Duodenal mucosa (tissue), 2 donors: ENCODE data around the gene ADRM1.

Experiments used
- H3K27ac ChIP-seq: one replicate; pipeline ENCODE4 v1.7.0; 2013; ENCODE audit warnings: low read depth, low read length
- H3K27me3 ChIP-seq, 2 donors: one replicate each; pipeline ENCODE4 v1.7.0; 2013; ENCODE audit warnings: low read length in 2 of 2, control low read depth in 1 of 2; ENCODE audit not compliant: insufficient read depth in 2 of 2, control insufficient read depth in 1 of 2
- H3K36me3 ChIP-seq, 2 donors: one replicate each; pipeline ENCODE4 v1.7.0; 2013; ENCODE audit warnings: low read length in 2 of 2, control low read depth in 1 of 2; ENCODE audit not compliant: insufficient read depth in 2 of 2, control insufficient read depth in 1 of 2
- H3K4me1 ChIP-seq, 2 donors: one replicate each; pipeline ENCODE4 v1.7.0; 2013; ENCODE audit warnings: low read length in 2 of 2, control low read depth in 1 of 2; ENCODE audit not compliant: insufficient read depth in 2 of 2, control insufficient read depth in 1 of 2
- H3K4me3 ChIP-seq, 2 donors: one replicate each; pipeline ENCODE4 v1.7.0; 2013; ENCODE audit warnings: low read length in 2 of 2, low read depth in 1 of 2
- H3K9ac ChIP-seq, 2 donors: one replicate each; pipeline ENCODE4 v1.7.0; 2013; ENCODE audit warnings: low read length in 2 of 2, low read depth in 1 of 2
- H3K9me3 ChIP-seq, 2 donors: one replicate each; pipeline ENCODE4 v1.7.0; 2013; ENCODE audit warnings: low read length in 2 of 2, control low read depth in 1 of 2; ENCODE audit not compliant: control insufficient read depth in 1 of 2

ADRM1 gene

DNA sequence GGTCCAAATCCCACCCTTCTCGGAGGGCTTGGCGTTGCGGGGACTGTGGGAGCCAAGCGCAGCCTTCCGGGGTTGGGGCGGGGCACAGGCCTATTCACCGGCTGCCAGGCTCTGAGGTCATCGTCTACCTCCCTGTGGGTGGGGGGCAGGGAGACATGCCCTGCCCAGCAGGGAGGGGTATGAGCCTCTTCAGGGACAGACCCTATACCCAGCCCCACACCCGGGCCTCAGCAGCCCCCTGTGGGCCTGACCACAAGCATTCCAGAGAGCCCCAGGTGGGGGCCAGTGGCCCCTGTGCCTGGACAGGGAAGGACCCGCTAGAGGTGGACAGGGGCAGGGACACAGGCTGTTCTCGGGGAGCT, 52.7 kb downstream of the ADRM1 start:
- no peaks in the 10 kb centered on the region for H3K36me3 ChIP-seq
- peak overlapping the region; percentile 23 for H3K27ac ChIP-seq
- no peaks in the 10 kb centered on the region for H3K9me3 ChIP-seq
- H3K9ac ChIP-seq, result no peak overlapping the region
- no peaks in the 10 kb centered on the region for H3K27me3 ChIP-seq
- H3K4me1 ChIP-seq, result peaks cover 10 to 46% of the 10 kb centered on the region in 2 donors
- H3K4me3 ChIP-seq, result no peak overlapping the region

GRCh38 chr20:62355878-62356588, 53.2 kb downstream of the ADRM1 start:
- Histone ChIP-seq H3K36me3 (no peaks in the 10 kb centered on the region), H3K4me3 (no peak overlapping the region), H3K4me1 (peaks cover 5 to 41% of the 10 kb centered on the region in 2 donors), H3K9me3 (no peaks in the 10 kb centered on the region), H3K9ac (no peak overlapping the region), H3K27ac (peak overlapping the region; percentile 51), H3K27me3 (no peaks in the 10 kb centered on the region)

GRCh38 chr20:62356589-62357186, 53.9 kb downstream of the ADRM1 start:
- Histone ChIP-seq H3K9me3 (no peaks in the 10 kb centered on the region), H3K27me3 (no peaks in the 10 kb centered on the region), H3K4me1 (peaks cover 4 to 41% of the 10 kb centered on the region in 2 donors), H3K4me3 (no peak overlapping the region), H3K9ac (peak overlapping the region in 1 of 2 donors; percentile 10), H3K36me3 (no peaks in the 10 kb centered on the region), H3K27ac (peak overlapping the region; percentile 51)

DNA sequence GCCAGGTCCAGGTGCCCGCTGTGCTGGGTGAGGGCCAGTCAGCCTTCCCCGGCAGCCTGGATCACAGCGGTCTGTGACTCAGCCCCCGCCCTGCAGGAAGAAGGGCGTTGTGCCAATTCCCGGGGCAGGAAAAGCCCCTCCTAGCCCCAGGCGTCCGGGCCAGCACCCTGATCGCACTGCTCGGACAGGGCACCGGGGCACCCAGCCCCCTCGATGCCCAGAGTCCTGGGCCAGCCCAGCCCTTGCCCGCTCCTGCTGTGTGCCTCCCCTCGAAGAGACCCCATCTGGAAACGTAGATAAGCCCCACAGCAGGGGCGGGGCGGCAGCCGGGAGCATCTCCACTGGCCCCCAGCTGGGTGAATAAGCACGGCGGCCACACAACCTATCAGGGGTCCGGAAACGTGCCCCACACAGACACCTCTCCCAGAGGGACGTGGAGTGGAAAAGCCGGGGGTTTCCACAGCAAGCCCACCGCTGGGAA, 54.4 kb downstream of the ADRM1 start:
- no peak overlapping the region for H3K4me3 ChIP-seq
- peak overlapping the region; percentile 62 for H3K27ac ChIP-seq
- H3K27me3 ChIP-seq, result no peaks in the 10 kb centered on the region
- peaks cover 4 to 41% of the 10 kb centered on the region in 2 donors for H3K4me1 ChIP-seq
- H3K9ac ChIP-seq, result no peak overlapping the region
- no peaks in the 10 kb centered on the region for H3K9me3 ChIP-seq
- no peaks in the 10 kb centered on the region for H3K36me3 ChIP-seq

- H3K27ac ChIP-seq, result peak overlapping the region; percentile 62
- H3K9ac ChIP-seq, result no peak overlapping the region
- H3K36me3 ChIP-seq, result no peaks in the 10 kb centered on the region
- H3K4me1 ChIP-seq, result peaks cover 4 to 41% of the 10 kb centered on the region in 2 donors
- H3K9me3 ChIP-seq, result no peaks in the 10 kb centered on the region
- no peaks in the 10 kb centered on the region for H3K27me3 ChIP-seq
- no peak overlapping the region for H3K4me3 ChIP-seq
Measured at GRCh38 chr20:62357681-62358080, 54.9 kb downstream of the ADRM1 start.
